ENCODE results near the gene CYB5R4. TPM values are rescaled to one million over a fixed set of nuclear protein-coding genes. Genes with fewer than 3 reads are reported as not detected.
"Not testable (repeated sequence)": the region's sequence is repeated elsewhere in the genome, so short reads cannot be mapped to it uniquely, and the experiment has no call there.

CYB5R4 gene
- total RNA-seq, 1 experiment from 2014 or later, result 7.5 TPM

DNA sequence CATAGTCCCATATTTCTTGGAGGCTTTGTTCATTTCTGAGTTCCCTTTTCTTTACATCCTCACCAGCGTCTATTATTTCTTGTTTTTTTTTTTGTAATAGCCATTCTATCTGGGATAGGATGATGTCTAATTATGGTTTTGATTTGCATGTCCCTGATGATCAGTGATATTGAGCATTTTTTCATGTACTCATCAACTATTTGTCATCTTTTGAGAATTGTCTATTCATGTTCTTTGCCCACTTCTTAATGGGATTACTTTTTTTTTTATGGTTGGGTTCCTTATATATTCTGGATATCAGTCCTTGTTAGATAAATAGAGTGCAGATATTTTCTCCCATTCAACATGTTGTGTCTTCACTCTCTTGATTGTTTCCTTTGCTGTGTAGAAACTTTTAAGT is 42.1 kb downstream of the CYB5R4 start:
- no peak for DNase-seq (ENCODE audit: low spot score)
- in situ Hi-C loops (cut with HindIII; ENCODE audit: low sequenced_read_pairs), result no loop called here

DNA sequence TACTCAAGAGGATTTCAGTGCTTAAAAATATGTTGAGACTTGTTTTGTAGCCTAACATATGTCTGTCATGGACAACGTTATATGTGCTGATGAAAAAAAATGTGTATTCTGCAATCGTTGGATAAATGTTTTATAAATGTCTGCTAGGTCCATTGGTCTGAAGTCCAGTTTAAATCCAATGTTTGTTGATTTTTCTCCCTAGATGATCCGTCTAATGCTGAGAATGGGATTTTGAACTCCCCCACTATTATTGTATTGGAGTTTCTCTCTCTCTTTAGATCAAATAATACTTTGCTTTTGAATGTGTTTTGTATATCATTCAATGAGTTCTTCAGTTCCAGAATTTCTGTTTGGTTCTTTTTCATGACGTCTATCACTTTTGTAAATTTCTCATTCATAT is 44.9 kb downstream of the CYB5R4 start:
- DNase-seq (ENCODE audit: low spot score), result no peak
- in situ Hi-C loops (cut with HindIII; ENCODE audit: low sequenced_read_pairs), result no loop called here

- in situ Hi-C loops (cut with HindIII; ENCODE audit: low sequenced_read_pairs), result no loop called here
- no peak for DNase-seq (ENCODE audit: low spot score)
Measured at GRCh38 chr6:83905648-83906047, 46.2 kb downstream of the CYB5R4 start.

GRCh38 chr6:83907623-83908390 is 48.3 kb downstream of the CYB5R4 start:
- in situ Hi-C loops (cut with HindIII; ENCODE audit: low sequenced_read_pairs); DNase-seq (ENCODE audit: low spot score): not testable (repeated sequence)

GRCh38 chr6:83908813-83909212 is 49.3 kb downstream of the CYB5R4 start:
- no peak for DNase-seq (ENCODE audit: low spot score)
- in situ Hi-C loops (cut with HindIII; ENCODE audit: low sequenced_read_pairs), result no loop called here

DNA sequence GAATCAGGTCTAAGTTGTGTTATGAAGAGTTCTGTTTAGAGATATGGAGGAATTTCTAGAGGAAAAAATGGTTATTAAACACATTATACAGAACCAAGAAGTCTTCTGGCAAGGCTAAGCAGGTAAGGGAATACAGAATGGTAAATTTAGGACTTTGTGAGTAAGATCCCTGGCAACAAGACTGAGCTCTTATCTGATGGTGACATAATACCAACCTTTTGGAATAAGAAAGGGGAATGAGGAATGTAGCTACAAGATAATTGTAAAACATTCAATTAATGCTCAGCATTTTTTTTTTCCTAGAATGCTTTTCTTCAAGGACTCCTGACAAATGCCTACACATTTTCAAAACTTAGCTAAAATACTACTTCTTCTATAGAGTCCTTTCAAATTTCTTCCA is 51.8 kb downstream of the CYB5R4 start:
- in situ Hi-C loops (cut with HindIII; ENCODE audit: low sequenced_read_pairs), result no loop called here
- DNase-seq (ENCODE audit: low spot score), result no peak

DNA sequence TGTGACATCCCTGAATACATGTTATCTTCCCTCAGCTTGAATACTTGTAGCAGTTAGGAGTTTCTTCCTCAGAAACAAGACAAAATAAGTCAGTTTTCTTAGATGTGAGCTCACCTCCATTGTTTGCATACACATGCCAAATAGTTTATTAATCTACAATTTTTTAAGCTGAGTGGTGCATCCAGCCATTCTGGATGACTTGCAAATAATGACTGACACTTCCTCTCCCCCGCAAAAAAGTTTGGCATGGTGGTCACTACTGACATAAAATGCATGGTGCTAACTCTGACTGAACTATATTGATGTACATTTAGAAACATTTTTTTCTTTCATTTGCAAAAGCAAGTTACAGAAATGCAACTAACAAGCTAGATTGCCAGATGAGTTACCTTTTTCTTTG is 55.5 kb downstream of the CYB5R4 start:
- in situ Hi-C loops (cut with HindIII; ENCODE audit: low sequenced_read_pairs), result no loop called here
- no peak for DNase-seq (ENCODE audit: low spot score)

GRCh38 chr6:83917001-83917400 is 57.5 kb downstream of the CYB5R4 start:
- in situ Hi-C loops (cut with HindIII; ENCODE audit: low sequenced_read_pairs), result no loop called here
- DNase-seq (ENCODE audit: low spot score), result no peak

DNA sequence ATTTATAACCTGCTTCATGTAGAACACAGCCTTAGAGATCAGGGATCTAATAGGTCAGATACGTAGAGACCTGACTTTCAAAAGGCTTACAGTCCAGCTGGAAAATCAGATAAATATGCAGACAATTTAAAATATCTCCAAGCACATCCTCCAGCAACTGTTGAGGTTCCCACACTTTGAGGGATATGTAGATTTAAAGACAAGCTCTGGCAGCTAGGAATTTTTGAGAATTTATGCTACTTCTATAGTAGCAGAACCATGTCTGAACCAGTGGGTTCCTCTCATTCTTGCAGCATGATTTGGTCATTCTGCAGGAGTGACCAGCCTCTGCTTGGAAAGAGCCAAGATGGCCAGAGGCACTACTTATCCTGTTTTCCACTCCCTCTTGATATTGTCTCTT is 60.5 kb downstream of the CYB5R4 start:
- no peak for DNase-seq (ENCODE audit: low spot score)
- in situ Hi-C loops (cut with HindIII; ENCODE audit: low sequenced_read_pairs), result no loop called here

- in situ Hi-C loops (cut with HindIII; ENCODE audit: low sequenced_read_pairs), result no loop called here
- DNase-seq (ENCODE audit: low spot score), result no peak
Measured at GRCh38 chr6:83921315-83921714, 61.8 kb downstream of the CYB5R4 start.

- DNase-seq (ENCODE audit: low spot score), result no peak
- in situ Hi-C loops (cut with HindIII; ENCODE audit: low sequenced_read_pairs), result no loop called here
Measured at GRCh38 chr6:83927470-83927869, 68.0 kb downstream of the CYB5R4 start.

DNA sequence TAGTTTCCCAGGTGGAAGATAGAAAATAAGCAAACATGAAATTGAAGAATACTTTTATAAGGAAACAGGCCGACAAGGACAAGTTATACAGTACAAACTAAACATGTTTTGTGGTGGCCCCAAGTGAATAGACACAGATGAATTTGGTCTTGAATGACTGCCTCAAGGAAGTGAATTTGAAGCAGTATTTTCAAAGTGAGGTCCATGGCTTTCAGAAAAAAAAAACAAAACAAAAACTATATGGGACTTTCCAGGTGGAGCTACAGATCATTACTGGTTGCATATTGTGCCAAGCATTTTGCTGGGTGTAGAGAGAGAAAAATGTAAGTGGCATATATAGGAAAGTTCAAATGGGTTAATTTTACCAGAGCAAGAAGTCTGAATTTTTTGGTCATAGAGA is 68.8 kb downstream of the CYB5R4 start:
- no peak for DNase-seq (ENCODE audit: low spot score)
- in situ Hi-C loops (cut with HindIII; ENCODE audit: low sequenced_read_pairs), result no loop called here

- DNase-seq (ENCODE audit: low spot score); in situ Hi-C loops (cut with HindIII; ENCODE audit: low sequenced_read_pairs): not testable (repeated sequence)
Measured at GRCh38 chr6:83946201-83946833, 86.8 kb downstream of the CYB5R4 start.

GRCh38 chr6:83947983-83948382 is 88.5 kb downstream of the CYB5R4 start:
- in situ Hi-C loops (cut with HindIII; ENCODE audit: low sequenced_read_pairs); DNase-seq (ENCODE audit: low spot score): not testable (repeated sequence)

DNA sequence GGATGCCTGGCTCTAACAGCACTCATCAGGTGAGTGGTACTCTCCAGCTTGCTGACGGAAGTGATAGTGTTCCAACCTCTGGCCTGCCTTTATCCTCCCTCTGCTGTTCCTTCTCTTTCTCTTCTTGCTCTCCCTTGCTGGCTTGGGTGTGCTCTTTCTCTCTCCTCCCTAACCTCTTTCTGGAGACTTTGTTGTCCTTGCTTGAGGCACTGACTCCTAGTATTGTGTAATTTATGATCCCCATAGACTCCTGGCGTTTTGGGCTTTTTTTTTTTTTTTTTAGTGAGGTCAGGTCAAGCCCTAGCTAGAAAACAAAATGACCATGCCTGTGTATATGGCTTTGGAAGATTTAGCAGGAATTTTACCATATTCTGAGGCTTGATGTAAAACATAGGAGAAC is 89.4 kb downstream of the CYB5R4 start:
- in situ Hi-C loops (cut with HindIII; ENCODE audit: low sequenced_read_pairs), result no loop called here

DNA sequence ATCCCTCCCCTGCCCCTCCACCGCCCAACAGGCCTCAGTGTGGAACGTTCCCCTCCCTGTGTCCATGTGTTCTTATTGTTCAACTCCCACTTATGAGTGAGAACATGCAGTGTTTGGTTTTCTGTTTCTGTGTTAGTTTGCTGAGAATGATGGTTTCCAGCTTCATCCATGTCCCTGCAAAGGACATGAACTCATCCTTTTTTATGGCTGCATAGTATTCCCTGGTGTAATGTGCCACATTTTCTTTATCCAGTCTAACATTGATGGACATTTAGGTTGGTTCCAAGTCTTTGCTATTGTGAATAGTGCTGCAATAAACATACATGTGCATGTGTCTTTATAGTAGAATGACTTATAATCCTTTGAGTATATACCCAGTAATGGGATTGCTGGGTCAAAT is 91.9 kb downstream of the CYB5R4 start:
- in situ Hi-C loops (cut with HindIII; ENCODE audit: low sequenced_read_pairs); DNase-seq (ENCODE audit: low spot score): not testable (repeated sequence)

More for the DNA sequence above, 89.4 kb downstream of the CYB5R4 start:
- no peak for DNase-seq (ENCODE audit: low spot score)

- in situ Hi-C loops (cut with HindIII; ENCODE audit: low sequenced_read_pairs), result no loop called here
- DNase-seq (ENCODE audit: low spot score), result no peak
Measured at GRCh38 chr6:83952830-83953229, 93.3 kb downstream of the CYB5R4 start.

DNA sequence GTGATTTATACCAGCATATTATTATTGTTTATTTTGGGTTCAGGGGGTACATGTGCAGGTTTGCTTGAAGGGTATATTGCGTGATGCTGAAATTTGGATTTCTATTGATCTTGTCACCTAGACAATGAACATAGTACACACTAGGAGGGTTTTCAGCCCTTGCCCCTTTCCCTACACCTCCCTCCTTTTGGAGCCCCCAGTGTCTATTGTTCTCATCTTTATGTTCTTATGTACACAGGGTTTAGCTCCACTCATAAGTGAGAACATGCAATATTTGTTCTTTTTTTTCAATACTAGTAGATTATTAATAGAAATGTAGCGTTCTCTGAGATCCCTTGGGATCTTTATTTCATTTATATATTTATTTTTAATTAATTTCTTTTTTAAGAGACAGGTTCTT is 94.9 kb downstream of the CYB5R4 start:
- no peak for DNase-seq (ENCODE audit: low spot score)
- in situ Hi-C loops (cut with HindIII; ENCODE audit: low sequenced_read_pairs), result no loop called here

- in situ Hi-C loops (cut with HindIII; ENCODE audit: low sequenced_read_pairs), result no loop called here
- DNase-seq (ENCODE audit: low spot score), result no peak
Measured at GRCh38 chr6:83958241-83958685, 98.8 kb downstream of the CYB5R4 start.

GRCh38 chr6:83960664-83961063 is 101.2 kb downstream of the CYB5R4 start:
- in situ Hi-C loops (cut with HindIII; ENCODE audit: low sequenced_read_pairs), result no loop called here

DNA sequence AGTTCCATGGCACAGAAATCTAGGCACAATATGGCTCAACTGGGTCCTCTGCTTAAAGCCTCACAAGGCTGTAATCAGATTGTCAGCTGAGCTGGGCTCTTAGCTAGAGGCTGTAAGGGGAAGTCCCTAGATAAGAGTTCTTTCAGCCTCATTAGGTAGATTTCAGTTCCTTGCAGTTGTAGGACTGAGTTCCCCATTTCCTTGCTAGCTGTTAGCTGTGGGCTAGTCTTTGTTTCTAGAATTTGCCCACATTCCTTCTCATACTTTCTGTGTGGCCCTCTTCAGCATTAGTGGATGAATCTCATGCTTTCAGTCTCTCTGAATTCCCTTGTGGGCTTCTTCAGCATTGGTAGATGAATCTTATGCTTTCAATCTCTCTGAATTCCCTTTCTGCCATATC is 103.1 kb downstream of the CYB5R4 start:
- in situ Hi-C loops (cut with HindIII; ENCODE audit: low sequenced_read_pairs), result no loop called here
- no peak for DNase-seq (ENCODE audit: low spot score)

More at GRCh38 chr6:83960664-83961063, 101.2 kb downstream of the CYB5R4 start:
- DNase-seq (ENCODE audit: low spot score), result no peak
